Body of pancreas (tissue), 4 donors: ENCODE measurements around the gene AKAP6.

Source experiments
- POLR2A ChIP-seq, 3 donors: fragments of 450-650 bp; IDR thresholded peaks; one replicate each; pipeline ENCODE4 v1.6.1; 2016; ENCODE audit warnings: antibody characterized with exemption in 3 of 3, mild to moderate bottlenecking in 2 of 3
- TF ChIP-seq, protein P1 (sequence below), 7 experiments: fragments of 450-650 bp in 4 of 7; fragments of 200-600 bp in 3 of 7; sonication (generic) in 3 of 7; IDR thresholded peaks; one replicate each; pipeline ENCODE4 v1.5.1; 2016 to 2019; ENCODE audit warnings: antibody characterized with exemption in 7 of 7

DNA sequence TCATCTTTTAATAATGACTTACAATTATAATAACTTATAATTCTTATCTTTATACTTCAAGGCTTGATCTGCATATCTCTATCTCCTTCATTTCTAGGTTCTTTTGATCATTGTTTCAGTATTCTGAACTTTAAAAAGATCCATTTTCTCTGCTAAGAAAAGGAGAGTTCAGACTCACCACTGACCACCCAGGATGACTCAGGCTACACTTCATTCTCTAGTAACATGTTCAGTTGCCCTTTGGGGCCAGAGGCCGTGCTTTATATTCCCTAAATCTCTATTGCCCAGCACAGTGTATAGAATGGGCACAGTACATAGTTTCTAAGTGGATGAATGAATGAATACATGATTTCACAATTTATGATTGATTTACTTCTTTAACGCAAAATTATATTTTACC, 268.7 kb downstream of the AKAP6 start:
- TF ChIP-seq, protein P1, sequence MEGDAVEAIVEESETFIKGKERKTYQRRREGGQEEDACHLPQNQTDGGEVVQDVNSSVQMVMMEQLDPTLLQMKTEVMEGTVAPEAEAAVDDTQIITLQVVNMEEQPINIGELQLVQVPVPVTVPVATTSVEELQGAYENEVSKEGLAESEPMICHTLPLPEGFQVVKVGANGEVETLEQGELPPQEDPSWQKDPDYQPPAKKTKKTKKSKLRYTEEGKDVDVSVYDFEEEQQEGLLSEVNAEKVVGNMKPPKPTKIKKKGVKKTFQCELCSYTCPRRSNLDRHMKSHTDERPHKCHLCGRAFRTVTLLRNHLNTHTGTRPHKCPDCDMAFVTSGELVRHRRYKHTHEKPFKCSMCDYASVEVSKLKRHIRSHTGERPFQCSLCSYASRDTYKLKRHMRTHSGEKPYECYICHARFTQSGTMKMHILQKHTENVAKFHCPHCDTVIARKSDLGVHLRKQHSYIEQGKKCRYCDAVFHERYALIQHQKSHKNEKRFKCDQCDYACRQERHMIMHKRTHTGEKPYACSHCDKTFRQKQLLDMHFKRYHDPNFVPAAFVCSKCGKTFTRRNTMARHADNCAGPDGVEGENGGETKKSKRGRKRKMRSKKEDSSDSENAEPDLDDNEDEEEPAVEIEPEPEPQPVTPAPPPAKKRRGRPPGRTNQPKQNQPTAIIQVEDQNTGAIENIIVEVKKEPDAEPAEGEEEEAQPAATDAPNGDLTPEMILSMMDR (IDR thresholded peaks at IDR 0.05): no peak
- TF ChIP-seq POLR2A (IDR thresholded peaks at IDR 0.05): no peak
